Ovary (tissue), 3 donors: ENCODE measurements around the gene CD300A.

Source experiments
- EP300 ChIP-seq: sonication (generic); formaldehyde crosslinking; IDR thresholded peaks from one replicate; pipeline ENCODE4 v1.6.1; 2017; ENCODE audit warnings: antibody characterized with exemption
- TF ChIP-seq, protein P1 (sequence below), 3 donors: fragments of 450-650 bp in 2 of 3; fragments of 200-600 bp in 1 of 3; IDR thresholded peaks; one replicate each; pipeline versions ENCODE4 v1.5.1 to v1.8.0; 2016 to 2022; ENCODE audit warnings: antibody characterized with exemption in 3 of 3, mild to moderate bottlenecking in 1 of 3
- donor health status: DM: no; HTN: no; CAD: no.

- TF ChIP-seq, protein P1, sequence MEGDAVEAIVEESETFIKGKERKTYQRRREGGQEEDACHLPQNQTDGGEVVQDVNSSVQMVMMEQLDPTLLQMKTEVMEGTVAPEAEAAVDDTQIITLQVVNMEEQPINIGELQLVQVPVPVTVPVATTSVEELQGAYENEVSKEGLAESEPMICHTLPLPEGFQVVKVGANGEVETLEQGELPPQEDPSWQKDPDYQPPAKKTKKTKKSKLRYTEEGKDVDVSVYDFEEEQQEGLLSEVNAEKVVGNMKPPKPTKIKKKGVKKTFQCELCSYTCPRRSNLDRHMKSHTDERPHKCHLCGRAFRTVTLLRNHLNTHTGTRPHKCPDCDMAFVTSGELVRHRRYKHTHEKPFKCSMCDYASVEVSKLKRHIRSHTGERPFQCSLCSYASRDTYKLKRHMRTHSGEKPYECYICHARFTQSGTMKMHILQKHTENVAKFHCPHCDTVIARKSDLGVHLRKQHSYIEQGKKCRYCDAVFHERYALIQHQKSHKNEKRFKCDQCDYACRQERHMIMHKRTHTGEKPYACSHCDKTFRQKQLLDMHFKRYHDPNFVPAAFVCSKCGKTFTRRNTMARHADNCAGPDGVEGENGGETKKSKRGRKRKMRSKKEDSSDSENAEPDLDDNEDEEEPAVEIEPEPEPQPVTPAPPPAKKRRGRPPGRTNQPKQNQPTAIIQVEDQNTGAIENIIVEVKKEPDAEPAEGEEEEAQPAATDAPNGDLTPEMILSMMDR (IDR thresholded peaks at IDR 0.05), result no peak
- TF ChIP-seq EP300, result no peak
Measured at GRCh38 chr17:74450231-74450630, 16.2 kb upstream of the CD300A start.
